PC-9 (cell line): ENCODE results near the gene PLD2.

Source experiments
- EZH2 ChIP-seq: fragments of 200-600 bp; sonication (generic); IDR thresholded peaks from 2 replicates; pipeline ENCODE4 v1.8.0; 2017; ENCODE audit warnings: antibody characterized with exemption, low read depth
- TF ChIP-seq, protein P1 (sequence below): fragments of 200-600 bp; sonication (generic); conservative IDR thresholded peaks from 2 replicates; pipeline ENCODE4 v1.6.1; 2017; ENCODE audit warnings: mixed run types, antibody characterized with exemption, mild to moderate bottlenecking, moderate library complexity

GRCh38 chr17:4772235-4772613, 34.7 kb upstream of the PLD2 start:
- TF ChIP-seq, protein P1, sequence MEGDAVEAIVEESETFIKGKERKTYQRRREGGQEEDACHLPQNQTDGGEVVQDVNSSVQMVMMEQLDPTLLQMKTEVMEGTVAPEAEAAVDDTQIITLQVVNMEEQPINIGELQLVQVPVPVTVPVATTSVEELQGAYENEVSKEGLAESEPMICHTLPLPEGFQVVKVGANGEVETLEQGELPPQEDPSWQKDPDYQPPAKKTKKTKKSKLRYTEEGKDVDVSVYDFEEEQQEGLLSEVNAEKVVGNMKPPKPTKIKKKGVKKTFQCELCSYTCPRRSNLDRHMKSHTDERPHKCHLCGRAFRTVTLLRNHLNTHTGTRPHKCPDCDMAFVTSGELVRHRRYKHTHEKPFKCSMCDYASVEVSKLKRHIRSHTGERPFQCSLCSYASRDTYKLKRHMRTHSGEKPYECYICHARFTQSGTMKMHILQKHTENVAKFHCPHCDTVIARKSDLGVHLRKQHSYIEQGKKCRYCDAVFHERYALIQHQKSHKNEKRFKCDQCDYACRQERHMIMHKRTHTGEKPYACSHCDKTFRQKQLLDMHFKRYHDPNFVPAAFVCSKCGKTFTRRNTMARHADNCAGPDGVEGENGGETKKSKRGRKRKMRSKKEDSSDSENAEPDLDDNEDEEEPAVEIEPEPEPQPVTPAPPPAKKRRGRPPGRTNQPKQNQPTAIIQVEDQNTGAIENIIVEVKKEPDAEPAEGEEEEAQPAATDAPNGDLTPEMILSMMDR, result no peak
- TF ChIP-seq EZH2, result no peak
